WTC11 (cell line): Measurements from ENCODE around the gene ACKR3.

Source experiments
- CTCF ChIP-seq: fragments of 200-600 bp; IDR thresholded peaks from 2 replicates; pipeline ENCODE4 v1.8.0; 2022; ENCODE audit warnings: antibody characterized with exemption
- FOXP1 ChIP-seq: sonication (generic); formaldehyde crosslinking; IDR thresholded peaks from 2 replicates; pipeline ENCODE4 v1.8.0; 2022; ENCODE audit warnings: missing genetic modification reagents, mild to moderate bottlenecking, moderate library complexity, borderline replicate concordance
- IRF2 ChIP-seq: sonication (generic); formaldehyde crosslinking; IDR thresholded peaks from 2 replicates; pipeline ENCODE4 v1.8.0; 2022; ENCODE audit warnings: low read depth, missing genetic modification reagents, borderline replicate concordance
- MAX ChIP-seq: sonication (generic); formaldehyde crosslinking; IDR thresholded peaks from 2 replicates; pipeline ENCODE4 v1.8.0; 2022; ENCODE audit warnings: mild to moderate bottlenecking, missing genetic modification reagents
- NR3C1 ChIP-seq: sonication (generic); formaldehyde crosslinking; conservative IDR thresholded peaks from 2 replicates; pipeline ENCODE4 v1.8.1; 2023; ENCODE audit warnings: low read depth, mild to moderate bottlenecking, missing genetic modification reagents
- SMAD3 ChIP-seq: sonication (generic); formaldehyde crosslinking; IDR thresholded peaks from 2 replicates; pipeline ENCODE4 v1.8.0; 2022; ENCODE audit warnings: missing genetic modification reagents, mild to moderate bottlenecking, borderline replicate concordance
- SP1 ChIP-seq: sonication (generic); formaldehyde crosslinking; conservative IDR thresholded peaks from 2 replicates; pipeline ENCODE4 v1.8.1; 2022; ENCODE audit warnings: missing genetic modification reagents
- TEAD4 ChIP-seq: sonication (generic); formaldehyde crosslinking; IDR thresholded peaks from 2 replicates; pipeline ENCODE4 v1.8.0; 2022; ENCODE audit warnings: mild to moderate bottlenecking, missing genetic modification reagents
- ZNF232 ChIP-seq: sonication (generic); formaldehyde crosslinking; IDR thresholded peaks from 2 replicates; pipeline ENCODE4 v1.8.0; 2022; ENCODE audit warnings: mild to moderate bottlenecking, missing genetic modification reagents
- ZNF512 ChIP-seq: sonication (generic); formaldehyde crosslinking; IDR thresholded peaks from 2 replicates; pipeline ENCODE4 v1.8.1; 2022; ENCODE audit warnings: missing genetic modification reagents, borderline replicate concordance

- TF ChIP-seq MAX (CRISPR knock-in tag) (no peak), TEAD4 (CRISPR knock-in tag) (no peak), CTCF (no peak), FOXP1 (CRISPR knock-in tag) (no peak), SMAD3 (CRISPR knock-in tag) (no peak), ZNF512 (CRISPR knock-in tag) (no peak), ZNF232 (no peak), NR3C1 (CRISPR knock-in tag) (no peak), SP1 (CRISPR knock-in tag) (no peak), IRF2 (CRISPR knock-in tag) (no peak)
These were observed 5.7 kb upstream of the ACKR3 start for GRCh38 chr2:236563953-236564352.
